ENCODE measurements around the gene MRPS18B.
"Not testable (repeated sequence)": the region's sequence is repeated elsewhere in the genome, so short reads cannot be mapped to it uniquely, and the experiment has no call there.

The MRPS18B gene

DNA sequence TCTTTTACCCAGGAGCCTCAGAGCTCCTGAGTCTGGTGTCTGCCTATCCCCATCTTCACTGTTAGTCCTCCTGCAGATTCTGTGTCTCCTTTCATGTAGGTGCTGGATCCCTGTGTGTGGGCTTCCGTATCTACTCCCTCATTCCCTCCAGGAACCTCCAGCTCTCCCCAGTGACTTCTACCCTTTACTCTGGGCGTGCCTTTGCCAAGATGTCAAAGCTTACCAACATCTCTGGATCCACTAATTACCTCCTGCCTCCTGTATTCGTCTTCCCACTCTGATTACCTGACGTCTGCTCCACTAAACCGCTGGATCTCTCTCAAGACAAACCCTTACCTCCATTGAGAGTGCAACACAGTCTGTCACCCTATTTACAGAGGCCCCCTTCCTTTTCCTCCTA, 27.1 kb downstream of the MRPS18B start:
- no peak for FAIRE-seq

- no peak for FAIRE-seq
These were observed 28.3 kb downstream of the MRPS18B start for GRCh38 chr6:30645989-30646388.

DNA sequence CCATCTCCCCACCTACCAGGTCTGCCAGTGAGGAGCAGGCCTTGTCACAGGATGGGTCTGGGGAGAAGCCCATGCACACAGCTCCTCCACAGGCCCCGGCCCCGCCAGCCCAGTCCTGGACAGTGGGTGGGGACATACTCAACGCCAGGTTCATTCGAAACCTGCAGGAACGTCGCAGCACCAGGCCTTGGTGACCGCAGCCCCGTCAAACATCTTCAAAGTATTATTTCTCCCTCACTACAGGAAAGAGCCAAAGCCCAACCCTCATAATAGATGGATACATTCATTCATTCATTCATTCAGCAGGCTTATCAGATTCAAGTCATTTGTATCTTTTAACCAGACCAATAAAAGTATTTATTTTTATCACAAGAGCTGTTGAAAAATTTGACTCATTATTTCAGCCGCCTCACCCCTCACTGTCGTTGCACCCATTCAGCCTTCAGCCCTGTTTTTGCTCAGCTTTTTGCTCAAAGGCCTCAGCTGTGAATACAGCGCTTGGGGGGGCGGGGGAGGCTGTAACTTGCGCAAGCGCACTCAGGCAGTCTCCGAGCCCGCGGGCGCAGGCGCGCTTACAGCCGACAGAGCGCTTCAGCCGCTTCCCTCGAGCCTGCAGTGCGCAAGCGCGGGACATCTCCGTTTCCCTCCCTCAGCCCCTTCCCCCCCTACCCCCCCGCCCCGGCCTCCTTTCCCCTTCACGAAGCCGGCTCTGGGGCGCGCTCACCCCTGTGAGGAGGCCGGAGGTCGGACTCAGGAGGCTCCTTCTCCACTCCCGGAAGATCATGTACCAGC, 29.0 kb downstream of the MRPS18B start, which contains the start of gene C6orf136:
Gene C6orf136 (plus strand): TSS at position 684 of the 792 bp plus-strand sequence. CDS start 99 bp downstream, at position 783.
- FAIRE-seq, result no peak

DNA sequence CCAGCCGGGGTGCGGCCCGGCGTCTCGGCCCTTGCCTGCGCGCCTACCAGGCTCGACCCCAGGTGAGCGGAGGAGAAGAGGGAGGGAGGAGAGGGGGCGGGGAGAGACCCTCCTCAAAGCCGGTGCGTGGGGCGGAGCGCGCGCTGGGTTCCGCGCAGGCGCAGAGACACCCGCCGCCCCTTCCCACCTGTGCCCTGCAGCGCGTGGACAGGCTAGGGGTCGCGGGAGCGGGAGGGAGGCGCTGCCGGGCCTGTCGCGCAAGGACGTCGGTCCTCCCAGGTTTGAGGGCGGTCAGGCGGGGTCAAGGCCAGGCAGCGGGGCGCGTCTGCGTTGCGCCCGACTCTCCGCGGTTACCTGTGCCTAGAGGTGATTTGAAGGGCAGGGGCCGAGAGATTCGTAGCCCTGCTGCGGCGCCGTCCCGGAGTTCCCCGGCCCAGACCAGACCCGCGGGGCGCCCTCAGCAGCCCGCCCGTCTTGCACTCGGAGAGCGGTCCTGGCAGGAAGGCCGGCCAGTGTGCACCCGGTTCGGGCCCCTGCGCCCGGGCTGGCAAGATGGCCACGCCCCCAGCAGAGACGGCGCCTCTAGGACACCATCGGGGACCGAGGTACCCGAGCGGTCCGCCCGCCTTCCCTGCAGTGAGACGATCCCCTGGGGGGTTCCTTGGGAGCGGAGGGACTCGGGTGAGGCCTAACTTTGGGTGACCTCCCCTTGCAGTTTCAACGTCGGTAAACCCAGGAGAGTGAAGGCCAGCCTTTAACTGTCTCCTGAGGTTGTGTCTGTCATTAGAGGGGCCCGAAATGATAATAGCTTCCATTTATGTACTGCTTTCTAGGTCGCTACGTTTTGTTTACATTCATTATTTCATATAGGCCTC, 29.8 kb downstream of the MRPS18B start:
- no peak for FAIRE-seq

GRCh38 chr6:30651143-30651542, 33.5 kb downstream of the MRPS18B start:
- no peak for FAIRE-seq

DNA sequence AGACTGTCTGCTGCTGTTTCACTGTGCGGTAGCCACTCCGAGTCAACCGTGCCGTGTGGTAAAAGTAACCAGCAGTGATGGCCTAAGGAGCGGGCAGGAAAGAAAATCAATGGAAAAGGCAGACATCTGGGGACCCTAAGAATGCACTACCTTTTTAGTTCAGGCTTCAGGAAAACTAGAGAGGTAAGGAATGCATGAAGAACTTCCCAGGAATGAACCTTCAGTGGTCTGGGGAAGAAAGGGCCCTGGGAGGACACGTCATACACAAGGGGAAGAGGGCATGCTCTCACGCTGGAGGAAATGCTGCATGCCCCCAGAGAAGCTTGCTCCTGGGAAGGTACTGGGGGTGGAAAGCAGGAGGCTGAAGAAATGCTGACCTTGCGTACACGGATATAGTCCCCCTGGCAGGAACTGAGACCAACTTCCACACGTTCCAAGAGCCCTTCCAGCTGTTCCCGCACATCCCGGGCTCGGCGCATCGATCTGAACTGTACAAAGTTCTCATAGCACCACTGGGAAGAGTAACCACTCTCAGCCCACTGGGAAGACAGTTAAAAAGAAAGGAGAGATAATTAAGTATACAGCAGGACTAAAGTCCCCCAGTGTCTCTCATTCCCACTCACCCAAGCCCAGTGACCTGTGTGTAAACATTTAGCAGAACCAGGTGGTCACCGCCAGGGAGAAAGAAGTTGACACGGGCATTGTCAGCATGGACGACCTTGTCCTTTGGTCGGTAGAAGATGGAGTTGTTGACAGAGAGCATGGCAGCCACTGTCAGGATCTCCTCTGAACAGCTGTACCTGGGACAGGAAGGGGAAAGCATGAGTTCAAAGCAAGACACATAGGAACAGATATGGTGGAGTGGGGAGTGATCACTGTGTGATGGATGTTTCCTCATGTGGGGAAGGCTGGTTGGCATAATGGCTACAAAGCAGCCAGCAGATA, 37.4 kb downstream of the MRPS18B start:
- FAIRE-seq, result no peak

- FAIRE-seq, result no peak
These were observed 38.1 kb downstream of the MRPS18B start for GRCh38 chr6:30655743-30656094.

DNA sequence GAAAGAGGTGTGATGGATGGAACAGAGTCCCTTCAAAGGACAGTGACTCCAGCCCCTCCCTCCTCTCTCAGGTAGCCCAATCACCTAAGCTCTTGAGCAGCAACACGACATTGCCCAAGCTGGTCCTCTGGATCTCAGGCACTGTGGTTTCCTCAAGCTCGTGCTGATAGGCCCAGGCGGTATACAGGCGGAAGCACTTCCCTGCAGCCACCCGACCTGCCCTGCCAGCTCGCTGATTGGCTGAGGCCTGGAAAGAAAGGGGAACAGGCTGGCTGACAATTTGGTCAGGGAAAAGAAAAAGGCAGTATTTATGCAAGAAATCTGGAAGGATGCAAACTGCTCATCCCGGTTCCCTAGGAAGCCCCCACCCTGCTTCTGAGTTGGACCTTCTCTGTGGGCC, 38.9 kb downstream of the MRPS18B start:
- FAIRE-seq, result no peak

GRCh38 chr6:30657454-30657853, 39.8 kb downstream of the MRPS18B start:
- no peak for FAIRE-seq

GRCh38 chr6:30657922-30658321, 40.3 kb downstream of the MRPS18B start:
- FAIRE-seq, result not testable (repeated sequence)

DNA sequence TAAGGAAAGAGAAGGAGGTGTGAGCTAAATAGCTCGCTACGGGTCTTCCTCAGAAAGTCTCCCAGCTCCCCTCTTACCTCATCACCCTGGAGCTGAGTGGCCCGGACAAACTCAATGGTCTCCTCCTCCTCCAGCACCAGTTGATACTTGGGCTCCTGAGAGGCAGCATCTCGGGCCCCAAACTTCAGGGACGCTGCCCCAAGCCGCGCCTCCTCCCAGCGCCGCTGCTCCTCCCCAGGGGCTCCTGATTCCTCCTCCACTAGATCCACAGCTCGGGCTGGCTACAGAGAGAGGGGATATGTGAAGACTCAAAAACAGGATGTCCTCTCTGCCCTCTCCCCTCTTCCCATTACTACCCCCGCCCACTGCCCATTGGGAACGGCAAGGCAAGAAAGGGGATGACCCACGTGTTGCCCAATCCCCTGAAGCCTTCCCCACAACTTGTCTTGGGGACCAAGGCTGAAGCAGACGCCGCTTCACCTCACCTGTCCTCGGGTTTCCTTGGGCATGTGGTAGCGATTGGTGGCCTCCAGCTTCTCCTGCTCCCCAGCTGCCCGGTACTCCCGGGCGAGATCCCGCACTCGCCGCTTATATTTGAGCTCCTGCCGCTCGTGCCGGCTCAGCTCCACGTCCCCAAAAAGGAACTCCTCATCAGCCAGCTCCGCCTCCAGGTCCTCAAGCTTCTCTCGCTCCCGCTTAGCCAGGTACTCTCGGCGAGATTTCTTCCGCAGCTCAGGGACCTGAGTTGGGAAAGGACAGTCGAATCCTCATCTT, 47.5 kb downstream of the MRPS18B start:
- FAIRE-seq, result no peak

GRCh38 chr6:30666300-30666699, 48.7 kb downstream of the MRPS18B start:
- not testable (repeated sequence) for FAIRE-seq

GRCh38 chr6:30670760-30671527, 53.3 kb downstream of the MRPS18B start:
- no peak for FAIRE-seq

DNA sequence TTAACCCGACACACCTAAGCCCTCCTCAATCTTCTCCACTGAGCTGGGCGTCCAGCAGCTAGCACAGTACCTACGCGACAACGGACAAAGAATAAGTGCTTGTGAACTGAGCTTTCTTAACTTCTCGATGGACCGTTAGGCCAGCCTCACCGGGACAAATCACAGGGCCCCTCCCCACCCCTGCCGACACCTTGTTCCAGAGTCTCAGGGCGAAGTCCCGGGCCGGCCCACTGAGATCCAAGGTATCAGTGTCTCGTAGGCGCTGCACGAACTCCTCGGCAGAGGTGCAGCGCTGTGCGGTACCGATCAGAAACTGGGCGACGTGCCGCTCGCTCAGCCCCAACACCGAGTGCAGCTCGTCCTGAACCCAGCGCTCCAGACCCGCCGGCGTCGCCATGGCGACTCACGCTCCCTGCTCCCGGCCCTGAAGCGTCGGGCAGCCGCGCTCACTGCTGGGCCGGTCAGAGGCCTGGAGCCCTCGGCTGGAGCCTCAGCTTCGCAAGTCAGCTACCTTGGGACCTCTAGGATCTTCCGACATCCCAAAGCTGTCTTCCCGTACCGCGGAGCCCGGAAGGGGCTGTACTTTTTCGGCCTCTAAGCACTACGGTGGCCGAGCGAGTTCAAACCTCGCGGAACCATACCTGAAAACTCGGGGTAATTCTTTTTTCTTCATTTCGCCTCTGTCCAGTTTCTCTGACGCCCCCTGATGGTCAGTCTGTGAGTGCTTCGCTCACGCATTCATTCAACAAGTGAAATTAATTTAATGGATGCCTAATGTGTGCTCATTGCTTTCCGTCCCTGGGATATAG, 55.0 kb downstream of the MRPS18B start, which contains the start of gene DHX16:
Gene DHX16 (minus strand): TSS at position 562 of the 809 bp plus-strand sequence. CDS start 165 bp downstream, at position 397.
- peak; percentile 94 for FAIRE-seq
